Measurements from ENCODE around the gene CCR3.

Gene CCR3

GRCh38 chr3:46277476-46277875 is 35.2 kb downstream of the CCR3 start:
- no peak for DNase-seq

- no peak for DNase-seq
These were observed 36.8 kb downstream of the CCR3 start for GRCh38 chr3:46278816-46279672.

DNA sequence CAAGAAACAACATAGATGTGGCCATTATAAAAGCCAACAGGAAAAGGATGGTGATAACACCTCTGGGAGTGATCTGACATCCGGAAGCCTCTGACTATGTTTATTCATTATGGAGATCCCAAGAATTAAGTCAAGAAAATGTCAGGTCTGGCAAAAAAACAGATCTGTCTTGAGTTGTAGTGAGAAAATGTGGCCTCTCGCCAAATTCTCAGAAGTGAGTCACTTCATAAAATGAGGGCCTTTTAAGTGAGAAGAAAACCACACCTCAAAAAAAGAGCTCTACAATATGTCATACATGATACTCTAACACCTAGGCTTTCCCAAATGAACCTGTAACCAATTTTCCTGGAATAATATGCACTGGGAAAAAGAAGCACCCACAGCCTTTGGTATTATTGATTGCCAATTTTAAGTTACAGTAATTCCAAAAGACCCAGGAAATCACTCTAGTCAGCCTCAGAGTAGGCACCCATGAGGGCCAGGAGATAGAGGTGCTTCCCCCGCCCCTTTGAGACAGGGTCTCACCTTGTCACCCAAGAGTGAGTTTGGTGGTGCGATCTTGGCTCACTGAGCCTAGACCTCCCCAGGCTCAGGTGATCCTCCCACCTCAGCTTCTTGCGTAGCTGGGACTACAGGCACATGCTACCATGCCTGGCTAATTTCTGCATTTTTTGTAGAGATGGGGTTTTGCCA is 38.0 kb downstream of the CCR3 start:
- DNase-seq: no peak

GRCh38 chr3:46281551-46281950 is 39.3 kb downstream of the CCR3 start:
- DNase-seq: no peak

DNA sequence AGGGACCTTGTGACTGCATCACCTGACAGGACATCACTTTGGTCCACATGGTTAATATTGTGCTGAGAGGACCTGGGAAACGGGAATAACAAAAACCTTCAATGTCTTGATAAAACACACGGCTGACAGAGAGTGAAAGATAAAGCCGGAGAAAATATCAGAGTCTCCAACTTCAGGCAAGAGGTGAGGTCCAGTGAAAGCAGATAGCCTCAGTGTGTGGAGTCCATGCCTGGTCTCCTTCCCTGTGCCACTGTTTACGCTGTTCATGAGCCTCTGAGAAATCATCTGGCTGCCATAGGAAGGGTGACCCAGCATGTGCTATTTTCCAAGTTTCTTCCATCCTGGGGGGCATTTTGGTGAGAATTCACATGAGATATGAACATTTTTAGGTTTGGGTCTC is 39.8 kb downstream of the CCR3 start:
- DNase-seq: no peak

- DNase-seq: no peak
These were observed 40.4 kb downstream of the CCR3 start for GRCh38 chr3:46282696-46283095.

DNA sequence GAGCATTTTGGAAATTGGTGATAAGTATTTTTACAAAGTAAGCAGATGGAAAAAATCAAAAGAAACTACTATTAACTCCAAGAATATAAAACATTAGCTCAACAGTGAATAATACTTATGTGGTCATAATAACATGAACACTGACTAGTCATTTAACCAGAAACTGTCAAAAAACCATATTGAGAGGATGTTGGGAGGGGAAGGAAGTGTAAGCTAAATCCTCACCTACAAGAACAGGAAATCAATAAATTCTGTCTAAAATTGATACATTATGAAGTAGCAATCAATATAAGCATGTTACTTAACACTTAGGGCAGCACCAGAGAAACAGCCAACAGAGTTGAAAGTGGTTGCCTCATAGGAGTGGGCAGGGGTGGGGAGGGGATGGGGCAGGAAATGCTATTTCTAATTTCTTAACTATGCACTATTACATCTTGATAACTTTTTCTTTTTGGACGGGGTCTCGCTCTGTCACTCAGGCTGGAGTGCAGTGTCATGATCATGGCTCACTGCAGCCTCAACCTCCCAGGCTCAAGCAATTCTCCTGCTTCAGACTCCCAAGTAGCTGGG is 41.7 kb downstream of the CCR3 start:
- DNase-seq: no peak

DNA sequence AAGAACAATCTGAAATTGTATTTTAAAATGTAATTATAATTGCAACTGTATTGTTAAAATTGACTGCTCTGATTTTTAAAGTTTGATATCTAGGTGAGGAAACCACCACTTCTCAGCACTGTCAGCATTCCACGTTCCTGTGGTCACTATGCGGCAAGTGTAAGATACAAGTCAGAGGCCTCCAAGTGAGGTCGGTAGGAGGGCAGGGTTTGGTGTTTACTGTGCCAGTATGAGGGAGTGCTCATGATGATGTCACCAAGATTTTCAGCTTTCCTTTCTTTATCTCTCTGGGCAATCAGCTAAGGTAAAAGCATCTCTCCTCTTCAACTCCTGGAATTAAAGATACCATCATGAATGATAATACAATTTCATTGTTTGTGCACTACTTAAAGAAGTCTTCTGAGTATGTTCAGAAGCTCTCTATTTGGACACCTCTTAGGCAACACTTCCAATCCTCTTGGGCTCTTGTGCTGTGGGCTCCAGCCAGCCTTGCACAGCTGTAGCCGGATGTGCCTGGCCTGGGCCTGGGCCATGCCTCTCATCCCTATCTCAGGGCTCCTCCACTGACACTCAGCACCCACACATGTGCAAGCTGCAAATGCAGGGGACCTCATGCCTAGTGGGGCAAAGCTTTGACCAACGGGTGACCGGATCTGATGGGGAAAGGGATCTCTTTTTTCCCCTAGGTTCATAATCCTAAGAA is 42.9 kb downstream of the CCR3 start:
- DNase-seq: no peak

DNA sequence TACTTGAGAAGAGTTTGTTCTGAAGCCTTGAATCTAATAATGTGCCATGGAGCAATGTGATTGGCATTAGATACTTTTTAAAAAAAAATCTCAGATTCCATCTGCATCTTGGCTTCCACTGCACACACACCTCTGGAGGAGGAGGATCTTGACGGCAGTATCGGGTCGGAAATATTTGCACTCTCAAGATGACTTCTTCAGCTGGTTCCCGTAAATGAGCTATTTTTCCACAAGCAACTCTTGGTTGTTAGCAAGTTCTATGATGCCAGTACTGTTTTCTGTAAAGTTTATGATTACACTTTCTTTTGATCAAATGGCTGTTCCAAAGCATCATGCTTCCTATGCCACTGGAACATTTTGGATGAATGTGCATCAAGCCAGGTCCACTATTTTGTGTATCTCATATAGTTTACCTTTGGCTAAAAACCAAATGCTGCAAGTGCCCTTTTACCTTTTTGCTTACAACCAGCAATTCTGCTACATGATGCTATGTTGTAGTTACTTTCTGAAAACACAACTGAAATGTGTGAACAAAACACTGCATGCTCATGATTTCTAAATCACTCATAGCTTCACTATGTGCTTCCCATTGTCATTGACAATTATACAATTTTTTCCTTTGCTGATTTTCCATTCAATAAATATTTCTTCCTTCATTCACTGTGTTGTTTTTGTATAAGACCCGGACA is 43.8 kb downstream of the CCR3 start:
- DNase-seq: no peak

DNA sequence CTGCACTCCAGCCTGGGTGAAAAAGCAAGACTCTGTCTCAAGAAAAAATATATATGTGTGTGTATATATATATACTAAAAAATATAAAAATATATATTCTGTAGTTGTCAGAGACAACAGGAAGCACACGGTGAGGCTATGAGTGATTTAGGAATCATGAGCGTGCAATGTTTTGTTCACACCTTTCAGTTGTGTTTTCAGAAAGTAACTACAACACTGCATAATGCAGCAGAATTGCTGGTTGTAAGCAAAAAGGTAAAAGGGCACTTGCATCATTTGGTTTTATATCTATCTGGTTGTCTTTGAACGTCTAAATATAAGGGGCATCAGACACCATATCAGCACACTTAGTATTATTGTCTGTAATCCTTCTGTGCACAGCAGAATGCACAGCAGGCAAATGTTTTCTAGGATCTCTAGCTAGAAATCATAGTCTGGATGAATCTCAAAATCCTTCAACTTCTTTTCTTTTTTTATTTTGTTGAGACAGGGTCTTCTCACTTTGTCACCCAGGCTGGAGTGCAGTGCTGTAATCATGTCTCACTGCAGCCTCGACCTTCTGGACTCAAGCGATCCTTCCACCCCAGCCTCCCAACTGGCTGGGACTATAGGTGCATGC is 44.8 kb downstream of the CCR3 start:
- DNase-seq: no peak

DNA sequence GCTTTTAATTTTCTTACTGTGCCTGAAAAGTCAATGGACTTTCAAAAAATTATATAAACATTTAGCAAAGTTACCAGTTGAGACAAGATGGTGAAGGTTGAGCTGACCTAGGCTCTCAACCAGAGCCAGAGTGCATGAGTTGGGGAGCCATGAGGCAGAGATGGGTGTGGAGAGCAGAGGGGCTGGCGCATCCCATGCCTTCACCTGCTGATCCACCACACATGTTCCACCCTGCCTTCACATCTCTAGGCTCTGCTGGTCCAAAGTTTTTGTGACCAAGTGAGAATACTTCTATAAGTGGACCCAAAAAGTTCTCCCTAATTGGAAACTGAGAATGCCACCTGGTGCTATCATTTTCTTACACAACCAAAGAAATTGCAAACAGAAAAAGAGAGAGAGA is 47.3 kb downstream of the CCR3 start:
- DNase-seq: no peak

DNA sequence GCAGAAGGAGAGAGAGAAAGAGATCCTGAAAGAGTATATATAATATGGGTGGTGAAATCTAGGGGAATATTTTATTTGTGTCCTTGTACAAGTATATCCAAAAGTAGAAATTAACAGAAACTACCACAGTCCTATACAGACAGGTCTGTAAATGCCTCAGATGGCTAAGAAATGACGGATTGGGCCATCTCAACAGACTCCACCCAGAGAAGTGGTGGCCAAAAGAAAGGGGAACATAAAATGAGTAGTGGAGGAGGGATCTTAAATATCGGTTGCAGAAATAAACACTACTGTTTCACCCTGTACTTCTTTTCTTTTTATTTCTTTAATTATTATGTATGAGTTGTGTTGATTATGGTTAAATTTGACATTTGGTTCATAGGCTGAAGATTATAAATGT is 47.7 kb downstream of the CCR3 start:
- no peak for DNase-seq

- no peak for DNase-seq
These were observed 48.8 kb downstream of the CCR3 start for GRCh38 chr3:46291046-46291445.

DNA sequence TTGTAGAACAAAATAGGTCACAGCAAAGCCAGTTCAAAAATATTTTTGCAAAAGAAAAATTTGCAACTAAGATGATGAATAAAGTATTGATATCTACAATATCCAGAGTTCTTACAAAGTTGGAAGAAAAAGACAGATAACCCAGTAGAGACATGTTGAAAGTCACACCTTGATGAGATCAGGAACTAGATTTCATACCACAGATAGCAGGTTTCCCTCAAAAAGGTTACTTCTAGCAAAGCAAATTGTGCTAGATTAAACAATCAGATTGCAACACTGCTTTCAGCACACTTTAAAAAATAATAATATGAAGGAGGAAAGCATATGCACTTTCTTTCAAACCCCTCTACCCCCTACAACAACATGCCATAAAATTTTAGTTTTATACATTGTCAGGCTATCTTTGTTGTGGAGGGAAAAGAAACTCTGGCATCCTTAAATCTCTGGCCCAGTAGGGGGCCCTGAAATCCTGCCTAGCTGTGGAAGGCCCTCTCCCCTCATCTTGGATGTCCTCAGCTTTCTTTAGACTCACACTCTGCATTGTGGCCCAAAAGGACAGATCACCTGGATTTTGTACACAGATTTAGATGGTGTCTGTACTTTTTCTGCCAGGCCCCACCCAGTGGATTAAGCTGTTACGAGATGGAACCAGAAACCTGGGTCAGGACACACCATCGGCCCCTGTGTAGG is 50.9 kb downstream of the CCR3 start:
- no peak for DNase-seq

DNA sequence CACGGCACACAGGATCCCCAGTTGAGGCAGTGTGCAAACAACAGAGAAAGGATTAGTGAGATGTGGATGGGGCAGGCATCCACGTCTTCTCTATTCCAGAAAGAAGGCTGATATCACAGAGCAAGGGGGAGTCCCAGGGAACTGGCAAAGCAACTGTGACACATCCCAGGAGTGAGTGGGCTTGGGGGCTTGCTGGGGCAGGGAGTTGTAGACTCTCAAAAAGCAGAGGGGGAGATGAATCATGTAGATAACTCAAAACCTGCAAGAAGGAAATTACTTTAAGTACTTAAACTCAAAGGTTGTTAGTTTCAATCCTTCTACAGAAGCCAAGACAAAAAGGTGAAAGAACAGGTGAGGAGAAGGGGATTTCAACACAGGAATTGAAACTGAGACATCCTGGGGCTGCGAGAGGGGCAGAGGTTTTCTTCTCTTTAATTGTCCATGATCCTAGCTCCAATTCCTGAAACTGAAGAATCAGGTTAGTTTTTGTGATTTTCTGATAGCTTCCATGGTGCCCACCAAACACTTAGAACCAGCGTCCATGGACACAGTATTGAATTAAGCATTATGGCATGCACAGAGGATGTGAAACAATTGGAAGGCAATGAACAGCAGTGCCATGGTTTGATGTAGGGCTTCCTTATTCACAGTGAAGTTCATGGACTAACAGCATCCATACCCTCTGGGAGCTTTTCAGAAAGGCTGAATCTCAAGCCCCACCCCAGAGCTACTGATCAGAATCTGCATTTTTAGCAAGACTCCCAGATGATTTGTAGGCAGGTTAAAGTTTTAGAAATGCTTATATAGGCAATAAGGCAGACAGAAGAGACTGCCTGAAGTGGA is 52.0 kb downstream of the CCR3 start:
- DNase-seq: no peak

- DNase-seq: no peak
These were observed 54.6 kb downstream of the CCR3 start for GRCh38 chr3:46296826-46297225.

DNA sequence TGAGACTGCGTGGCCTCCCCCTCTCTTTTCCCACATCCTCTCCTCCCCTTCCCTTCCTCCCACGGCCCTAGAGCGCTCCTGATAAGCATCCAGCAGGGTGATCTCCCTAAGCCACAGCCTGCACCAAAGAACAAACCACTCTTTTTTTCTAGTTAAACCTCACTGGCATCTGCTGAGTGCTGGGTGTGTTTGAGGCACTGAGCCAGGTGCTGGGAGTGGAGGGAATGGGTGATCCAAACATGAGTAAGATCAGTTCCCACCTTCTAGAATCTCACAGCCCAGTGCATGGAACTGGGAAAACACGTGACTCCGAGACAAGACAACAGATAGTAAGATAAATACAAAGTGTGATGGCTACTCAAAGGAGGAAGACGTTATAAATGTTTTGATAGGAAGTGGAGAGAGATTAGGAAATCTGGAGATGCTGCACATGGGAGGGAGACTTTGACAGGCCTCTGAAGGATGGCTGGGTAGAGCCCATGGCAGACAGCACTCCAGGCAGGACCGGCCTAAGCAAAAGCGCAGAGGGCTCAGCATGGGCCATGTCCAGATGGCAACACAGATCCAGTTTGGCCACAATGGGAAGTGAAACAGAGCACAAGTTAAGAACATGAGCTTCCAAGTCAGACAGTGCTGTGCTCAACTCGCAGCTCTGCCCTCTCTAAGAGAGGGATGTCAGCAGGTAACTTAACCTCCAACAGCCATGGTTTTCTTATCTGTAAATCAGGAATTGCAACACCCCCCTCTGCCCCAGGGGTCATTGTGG is 55.6 kb downstream of the CCR3 start:
- no peak for DNase-seq

GRCh38 chr3:46298871-46299607 is 56.8 kb downstream of the CCR3 start:
- no peak for DNase-seq

Measured in NCI-H526 treated with DMSO at 0.1 percent for 48 hours (cell line).